Heart left ventricle (tissue), 16 donors: ENCODE measurements around the gene S100P. TPM values are rescaled to one million over a fixed set of nuclear protein-coding genes. Genes with fewer than 3 reads are reported as not detected.

Source experiments
- ATAC-seq, 4 donors: fragments of 200-7000 bp; cut with Tn5 transposase; one replicate each; pipeline ENCODE4 v1.9.1; 2020 to 2022; ENCODE audit warnings: moderate library complexity in 4 of 4, mild to moderate bottlenecking in 3 of 4, moderate number of reproducible peaks in 1 of 4
- DNase-seq, 5 donors: peaks; one replicate each; pipeline ENCODE4 v3.0.0-alpha.2; 2020
- H3K27ac ChIP-seq, 12 donors: fragments of 200-600 bp; sonication (generic) in 4 of 12; one replicate each; pipeline versions ENCODE4 v1.5.0 to v1.8.0; 2016 to 2022; ENCODE audit warnings: mild to moderate bottlenecking in 2 of 12
- H3K27me3 ChIP-seq, 9 donors: fragments of 200-600 bp; sonication (generic) in 2 of 9; one replicate each; pipeline versions ENCODE4 v1.5.1 to v1.8.0; 2016 to 2022; ENCODE audit warnings: mild to moderate bottlenecking in 3 of 9
- H3K36me3 ChIP-seq, 9 donors: fragments of 200-600 bp; sonication (generic) in 2 of 9; one replicate each; pipeline versions ENCODE4 v1.5.0 to v1.8.0; 2018 to 2022; ENCODE audit warnings: mild to moderate bottlenecking in 2 of 9
- H3K4me1 ChIP-seq, 12 donors: fragments of 200-600 bp; sonication (generic) in 4 of 12; one replicate each; pipeline versions ENCODE4 v1.5.0 to v1.8.0; 2016 to 2022; ENCODE audit warnings: mild to moderate bottlenecking in 3 of 12
- H3K4me3 ChIP-seq, 12 donors: fragments of 200-600 bp; sonication (generic) in 4 of 12; one replicate each; pipeline versions ENCODE4 v1.5.0 to v1.8.0; 2017 to 2022; ENCODE audit warnings: mild to moderate bottlenecking in 9 of 12, moderate library complexity in 4 of 12
- H3K9me3 ChIP-seq, 12 donors: fragments of 200-600 bp; sonication (generic) in 4 of 12; one replicate each; pipeline versions ENCODE4 v1.5.0 to v1.8.0; 2016 to 2022; ENCODE audit warnings: mild to moderate bottlenecking in 1 of 12
- CTCF ChIP-seq, 12 donors: fragments of 200-600 bp; sonication (generic) in 4 of 12; IDR thresholded peaks; one replicate each; pipeline versions ENCODE4 v1.5.0 to v1.8.0; 2018 to 2022; ENCODE audit warnings: antibody characterized with exemption in 12 of 12, mild to moderate bottlenecking in 5 of 12
- POLR2A ChIP-seq, 2 donors: fragments of 450-650 bp; IDR thresholded peaks; one replicate each; pipeline ENCODE4 v1.6.1; 2017; ENCODE audit warnings: antibody characterized with exemption in 2 of 2, mild to moderate bottlenecking in 2 of 2, moderate library complexity in 2 of 2
- WGBS, 4 donors: extraction: QIAGEN DNeasy Blood & Tissue Kit in 2 of 4; methylation state at CpG; one replicate each; pipeline versions ENCODE4 v1.1.5 to v1.1.7; 2013 to 2018; 5-methylcytosine and 5-hydroxymethylcytosine counted together
- intact Hi-C, 10 donors: fragments of 100-400 bp; cut with DNase I; formaldehyde crosslinking; loops; one replicate each; pipeline versions ENCODE4 v1.11.1 to v1.14.2; 2022
- polyA plus RNA-seq, 2 donors: library from polyadenylated mRNA; stranded (reverse); fragments of 200-250 nt; gene quantifications; one replicate each; pipeline ENCODE4 v1.2.3, GENCODE V29; 2013
- total RNA-seq, 9 donors: library from RNA; depleted of rRNA in 2 of 9; stranded (reverse); fragments of >200 nt in 2 of 9; fragmentation: NEBNext Ultra II Directional in 3 of 9; extraction: Animal tissue kit (Norgen Biotek cat#: 25700) in 3 of 9; gene quantifications; one replicate each; pipeline versions ENCODE4 v1.1.0 to v1.2.4, GENCODE V29; 2016 to 2023
- donor health status: ischemic (EF 13 %, LVEDD 7.1; RV severe dilation, severe dysfunction).
- donor health status: healthy with polysubstance abuse.
- donor health status: DM: no; HTN: yes; CAD: no.
- donor health status: DM: no; HTN: no; CAD: no.
- donor health status: ischemic (EF 25% LVEDD 6.9; RV normal size, moderate dysfunction).
- donor health status: ischemic (EF 25% LVEDD 5.7; RV mildly dilated, moderate dysfunction).
- donor health status: healthy.
- donor health status: DM: yes; HTN: yes; CAD: no.
- donor health status: ischemic (EF 35%, LVEDD 5.7; RV mildly dilated, moderate dysfunction).
- donor health status: nonischemic (EF 11% LVEDD 7.7; RV severe dilation, severe dysfunction).
- donor health status: DM: yes; HTN: yes; CAD: no.
- donor health status: PGD.
- donor health status: ischemic (EF 29% LVEDD 5.4; RV normal size, mild dysfunction).
- donor health status: nonischemic (EF 23%, LVEDD 6.1; RV moderate dilation, normal function).

Gene S100P
- total and polyA plus RNA-seq, 11 donors, result 0.19 to 4.1 (median 0.85) TPM; not detected in 2

GRCh38 chr4:6686104-6686787 lies 7.4 kb upstream of the S100P start:
- TF ChIP-seq POLR2A (IDR thresholded peaks at IDR 0.05) (no peak), CTCF (IDR thresholded peaks at IDR 0.05) (no peak)
- Histone ChIP-seq H3K36me3 (no peaks in the 10 kb centered on the region), H3K9me3 (no peaks in the 10 kb centered on the region), H3K27me3 (no peaks in the 10 kb centered on the region), H3K4me1 (peaks cover 0 to 26% (median 0%) of the 10 kb centered on the region in 12 donors), H3K4me3 (no peak overlapping the region), H3K27ac (no peak overlapping the region)
- ATAC-seq (no peak), DNase-seq (no peak)
- intact Hi-C loops, result no loop called here
- 66 to 80% (median 74%) methylated on average over 4 of the region's 4 CpGs for WGBS, 4 donors

- peak overlapping the region in 2 of 12 donors; percentile 26 to 43 for H3K4me3 ChIP-seq
- TF ChIP-seq CTCF (IDR thresholded peaks at IDR 0.05) (no peak), POLR2A (IDR thresholded peaks at IDR 0.05) (no peak)
- no peaks in the 10 kb centered on the region for H3K27me3 ChIP-seq
- H3K27ac ChIP-seq, result peak overlapping the region in 2 of 12 donors; percentile 34 to 81
- no peaks in the 10 kb centered on the region for H3K36me3 ChIP-seq
- no peak for DNase-seq
- intact Hi-C loops, result no loop called here
- peaks cover 0 to 29% (median 0%) of the 10 kb centered on the region in 12 donors for H3K4me1 ChIP-seq
- H3K9me3 ChIP-seq, result no peaks in the 10 kb centered on the region
- 85 to 90% (median 85%) methylated on average over 23 to 24 of the region's 24 CpGs for WGBS, 4 donors
- ATAC-seq, result peak in 1 of 4 donors; percentile 4
These were observed 5.5 kb upstream of the S100P start for GRCh38 chr4:6687947-6688878.

- DNase-seq (peak in 2 of 5 donors; percentile 60 to 71), ATAC-seq (peak in 3 of 4 donors; percentile 36 to 78 (median 40))
- TF ChIP-seq CTCF (IDR thresholded peaks at IDR 0.05), result no peak
- TF ChIP-seq POLR2A (IDR thresholded peaks at IDR 0.05), result no peak
- Histone ChIP-seq H3K27me3 (no peaks in the 10 kb centered on the region), H3K4me1 (peaks cover 0 to 35% (median 0%) of the 10 kb centered on the region in 12 donors), H3K27ac (peak overlapping the region in 3 of 12 donors; percentile 19 to 81 (median 34)), H3K9me3 (no peaks in the 10 kb centered on the region), H3K36me3 (no peaks in the 10 kb centered on the region), H3K4me3 (peak overlapping the region in 4 of 12 donors; percentile 1 to 43 (median 22))
- intact Hi-C loops, result no loop called here
- 45 to 66% (median 48%) methylated on average over 15 to 23 of the region's 23 CpGs for WGBS, 4 donors
These were observed 4.7 kb upstream of the S100P start for GRCh38 chr4:6688879-6689505.
